ENCODE data around the gene MREG.

DNA sequence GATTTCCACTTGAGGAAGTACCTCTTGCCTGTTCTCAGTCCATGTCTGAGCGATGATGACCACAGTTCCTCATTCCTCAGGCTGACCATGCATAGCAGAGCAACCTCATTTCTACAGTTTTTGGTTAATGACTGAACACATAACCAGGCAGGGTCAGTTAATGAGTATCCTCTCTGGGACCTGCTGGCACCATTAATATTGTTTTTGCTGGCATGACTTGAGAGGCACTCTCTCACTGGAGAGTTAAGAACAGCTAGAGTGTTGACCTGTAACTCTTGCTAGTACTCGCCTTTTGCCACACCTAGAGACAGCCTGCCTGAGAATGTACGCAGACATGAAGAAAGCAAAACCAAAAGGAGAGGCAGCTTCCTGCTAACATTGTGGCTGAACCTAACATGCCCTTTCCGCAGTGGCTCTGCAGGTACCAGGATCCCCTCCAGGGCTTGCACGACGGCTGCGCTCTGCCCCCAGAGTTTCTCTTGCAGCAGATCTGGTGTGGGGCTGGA is 44.4 kb upstream of the MREG start:
- TF ChIP-seq POLR2AphosphoS2 (conservative IDR thresholded peaks at IDR 0.05; ENCODE audit: low read length) (no peak), CHD2 (IDR thresholded peaks at IDR 0.05; ENCODE audit: low read length, partially characterized antibody) (no peak)
- TF ChIP-seq, protein P1, sequence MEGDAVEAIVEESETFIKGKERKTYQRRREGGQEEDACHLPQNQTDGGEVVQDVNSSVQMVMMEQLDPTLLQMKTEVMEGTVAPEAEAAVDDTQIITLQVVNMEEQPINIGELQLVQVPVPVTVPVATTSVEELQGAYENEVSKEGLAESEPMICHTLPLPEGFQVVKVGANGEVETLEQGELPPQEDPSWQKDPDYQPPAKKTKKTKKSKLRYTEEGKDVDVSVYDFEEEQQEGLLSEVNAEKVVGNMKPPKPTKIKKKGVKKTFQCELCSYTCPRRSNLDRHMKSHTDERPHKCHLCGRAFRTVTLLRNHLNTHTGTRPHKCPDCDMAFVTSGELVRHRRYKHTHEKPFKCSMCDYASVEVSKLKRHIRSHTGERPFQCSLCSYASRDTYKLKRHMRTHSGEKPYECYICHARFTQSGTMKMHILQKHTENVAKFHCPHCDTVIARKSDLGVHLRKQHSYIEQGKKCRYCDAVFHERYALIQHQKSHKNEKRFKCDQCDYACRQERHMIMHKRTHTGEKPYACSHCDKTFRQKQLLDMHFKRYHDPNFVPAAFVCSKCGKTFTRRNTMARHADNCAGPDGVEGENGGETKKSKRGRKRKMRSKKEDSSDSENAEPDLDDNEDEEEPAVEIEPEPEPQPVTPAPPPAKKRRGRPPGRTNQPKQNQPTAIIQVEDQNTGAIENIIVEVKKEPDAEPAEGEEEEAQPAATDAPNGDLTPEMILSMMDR (IDR thresholded peaks at IDR 0.05) = no peak

All from A549 (cell line).